ENCODE measurements around the gene CARD14. TPM values are rescaled to one million over a fixed set of nuclear protein-coding genes. Genes with fewer than 3 reads are reported as not detected.

CARD14 gene
- total and polyA plus RNA-seq, 2 of the 13 experiments (the other 11 are each of a cell fraction or from before 2014, with no cell fraction given): 0.11 TPM; not detected in 1

GRCh38 chr17:80220054-80220735, 50.4 kb downstream of the CARD14 start, which contains the start of the genes SGSH and SLC26A11 (continued):
- no peak; the same call in 1 of the 2 replicates for TF ChIP-seq ISL2 (CRISPR knock-in tag; IDR thresholded peaks at IDR 0.05)
- TF ChIP-seq ZNF724P (CRISPR knock-in tag; IDR thresholded peaks at IDR 0.05; ENCODE audit: borderline replicate concordance): no peak
- peak; percentile 45 for TF ChIP-seq TEAD3 (CRISPR knock-in tag; optimal IDR thresholded peaks at IDR 0.05; ENCODE audit: borderline replicate concordance)
- no peak for TF ChIP-seq ZBTB46 (CRISPR knock-in tag; IDR thresholded peaks at IDR 0.05; ENCODE audit: borderline replicate concordance)
- TF ChIP-seq NFIC (IDR thresholded peaks at IDR 0.05; ENCODE audit: low read length): no peak
- no peak for TF ChIP-seq ZFP62 (CRISPR knock-in tag; IDR thresholded peaks at IDR 0.05)
- TF ChIP-seq IRX3 (CRISPR knock-in tag; IDR thresholded peaks at IDR 0.05; ENCODE audit: borderline replicate concordance, low read depth): 0 out of 2 replicates have a peak, but pooled peaks have one; percentile 65
- TF ChIP-seq KLF16 (CRISPR knock-in tag; IDR thresholded peaks at IDR 0.05): peak in 1 of 2 experiments; percentile 55; a peak in 1 of 4 replicates
- TF ChIP-seq ZNF775 (CRISPR knock-in tag; IDR thresholded peaks at IDR 0.05; ENCODE audit: borderline replicate concordance): no peak
- TF ChIP-seq ZNF850 (CRISPR knock-in tag; conservative IDR thresholded peaks at IDR 0.05): no peak; the same call in 1 of the 2 replicates
- TF ChIP-seq GFI1 (CRISPR knock-in tag; IDR thresholded peaks at IDR 0.05; ENCODE audit: borderline replicate concordance): peak; percentile 62; the same call in 1 of the 2 replicates
- TF ChIP-seq NR2F1 (CRISPR knock-in tag; IDR thresholded peaks at IDR 0.05): no peak
- no peak for TF ChIP-seq STAT5B (CRISPR knock-in tag; IDR thresholded peaks at IDR 0.05)
- no peak for TF ChIP-seq JDP2 (CRISPR knock-in tag; IDR thresholded peaks at IDR 0.05; ENCODE audit: borderline replicate concordance)
- no peak; the same call in 1 of the 2 replicates for TF ChIP-seq BATF2 (CRISPR knock-in tag; IDR thresholded peaks at IDR 0.05)
- TF ChIP-seq TFE3 (CRISPR knock-in tag; IDR thresholded peaks at IDR 0.05): no peak
- TF ChIP-seq RBM39 (IDR thresholded peaks at IDR 0.05; ENCODE audit: low read depth, low read length, poor library complexity, severe bottlenecking): peak; percentile 70
- TF ChIP-seq ELF3 (CRISPR knock-in tag; IDR thresholded peaks at IDR 0.05): no peak
- peak; percentile 96 for TF ChIP-seq ZNF335 (CRISPR knock-in tag; IDR thresholded peaks at IDR 0.05)
- TF ChIP-seq CBX5 (CRISPR knock-in tag; IDR thresholded peaks at IDR 0.05; ENCODE audit: borderline replicate concordance): no peak
- peak; percentile 85 for TF ChIP-seq MXD1 (CRISPR knock-in tag; IDR thresholded peaks at IDR 0.05)
- no peak for TF ChIP-seq NFE2L1 (CRISPR knock-in tag; IDR thresholded peaks at IDR 0.05; ENCODE audit: borderline replicate concordance)
- TF ChIP-seq RNF219 (CRISPR knock-in tag; IDR thresholded peaks at IDR 0.05): no peak; the same call in 1 of the 2 replicates
- TF ChIP-seq ZSCAN30 (CRISPR knock-in tag; IDR thresholded peaks at IDR 0.05): no peak
